GOT3 (cell line): ENCODE results near the gene TAS2R14.

Experiments
- DNase-seq: peaks from one replicate; lab custom pipeline; 2025; ENCODE audit warnings: mixed read lengths; lab: John Stamatoyannopoulos, UW

The TAS2R14 gene

GRCh38 chr12:10939163-10939562 is at the start of gene TAS2R14:
Gene TAS2R14, minus strand, starts transcription at chr12:10939263. Its CDS starts 56 bp downstream, at chr12:10939207.
- DNase-seq, result no peak

- no peak for DNase-seq
Observed at GRCh38 chr12:10986812-10987211, 47.7 kb upstream of the TAS2R14 start, which contains the start of gene TAS2R50. Gene TAS2R50, minus strand, starts transcription at chr12:10986912. Its CDS starts 52 bp downstream, at chr12:10986860.

GRCh38 chr12:10982244-10982643 is 43.2 kb upstream of the TAS2R14 start:
- DNase-seq, result no peak

- DNase-seq, result no peak
Observed at GRCh38 chr12:10974965-10975364, 35.9 kb upstream of the TAS2R14 start.

GRCh38 chr12:10968765-10969456 is 29.8 kb upstream of the TAS2R14 start:
- no peak for DNase-seq

GRCh38 chr12:10967409-10967808 is 28.3 kb upstream of the TAS2R14 start:
- DNase-seq, result no peak

- no peak for DNase-seq
Observed at GRCh38 chr12:10966314-10966713, 27.3 kb upstream of the TAS2R14 start.

GRCh38 chr12:10965476-10965875 is 26.4 kb upstream of the TAS2R14 start:
- DNase-seq, result no peak

- DNase-seq, result no peak
Observed at GRCh38 chr12:10960211-10960610, 21.1 kb upstream of the TAS2R14 start.

GRCh38 chr12:10959804-10960203 is 20.7 kb upstream of the TAS2R14 start:
- no peak for DNase-seq

GRCh38 chr12:10957741-10958140 is 18.7 kb upstream of the TAS2R14 start:
- DNase-seq, result no peak

GRCh38 chr12:10956085-10956484 is 17.0 kb upstream of the TAS2R14 start:
- no peak for DNase-seq

- DNase-seq, result no peak
Observed at GRCh38 chr12:10952645-10953044, 13.6 kb upstream of the TAS2R14 start.

GRCh38 chr12:10943167-10943566 is 4.1 kb upstream of the TAS2R14 start:
- DNase-seq, result no peak

GRCh38 chr12:10941916-10942607 is 3.0 kb upstream of the TAS2R14 start:
- DNase-seq, result no peak

- no peak for DNase-seq
Observed at GRCh38 chr12:10941369-10941768, 2.3 kb upstream of the TAS2R14 start.

- DNase-seq, result no peak
Observed at GRCh38 chr12:10940389-10940788, 1.3 kb upstream of the TAS2R14 start.

- no peak for DNase-seq
Observed at GRCh38 chr12:10936506-10936905, 2.6 kb downstream of the TAS2R14 start.

GRCh38 chr12:10928746-10929286 is 10.2 kb downstream of the TAS2R14 start, which contains the start of gene PRH2:
Gene PRH2, plus strand, starts transcription at chr12:10929236. Its CDS starts 38 bp downstream, at chr12:10929274.
- no peak for DNase-seq

- no peak for DNase-seq
Observed at GRCh38 chr12:10926269-10926668, 12.8 kb downstream of the TAS2R14 start.

GRCh38 chr12:10919809-10920208 is 19.3 kb downstream of the TAS2R14 start:
- DNase-seq, result no peak

GRCh38 chr12:10910380-10910779 is 28.7 kb downstream of the TAS2R14 start:
- no peak for DNase-seq

- DNase-seq, result no peak
Observed at GRCh38 chr12:10909462-10909861, 29.6 kb downstream of the TAS2R14 start, which contains the start of gene TAS2R13. Gene TAS2R13, minus strand, starts transcription at chr12:10909562. Its CDS starts 264 bp downstream, at chr12:10909298.
